T-helper 2 cell treated with Interferon-gamma antibody and Interleukin-4, amounts not matched to agents 5 μg/mL and 100 μg/mL, for 36 hours (primary cell): ENCODE data around the gene ADGB.

Experiments
- DNase-seq: peaks from one replicate; pipeline ENCODE4 v3.0.0; 2021; ENCODE audit warnings: low spot score
- H3K27ac Mint-ChIP-seq: one replicate; pipeline ENCODE4 v1.8.0; 2021; ENCODE audit warnings: mild to moderate bottlenecking, mixed read lengths
- H3K27me3 Mint-ChIP-seq: one replicate; pipeline ENCODE4 v1.8.0; 2021; ENCODE audit warnings: low read depth, mixed read lengths
- H3K36me3 Mint-ChIP-seq: one replicate; pipeline ENCODE4 v1.8.0; 2021; ENCODE audit warnings: low read depth, mixed read lengths
- H3K4me1 Mint-ChIP-seq: one replicate; pipeline ENCODE4 v1.8.0; 2021; ENCODE audit warnings: low read depth, mixed read lengths
- H3K4me3 Mint-ChIP-seq: one replicate; pipeline ENCODE4 v1.8.0; 2022; ENCODE audit warnings: mild to moderate bottlenecking, moderate library complexity, mixed read lengths
- H3K9me3 Mint-ChIP-seq: one replicate; pipeline ENCODE4 v1.8.0; 2021; ENCODE audit warnings: mixed read lengths

The ADGB gene

DNA sequence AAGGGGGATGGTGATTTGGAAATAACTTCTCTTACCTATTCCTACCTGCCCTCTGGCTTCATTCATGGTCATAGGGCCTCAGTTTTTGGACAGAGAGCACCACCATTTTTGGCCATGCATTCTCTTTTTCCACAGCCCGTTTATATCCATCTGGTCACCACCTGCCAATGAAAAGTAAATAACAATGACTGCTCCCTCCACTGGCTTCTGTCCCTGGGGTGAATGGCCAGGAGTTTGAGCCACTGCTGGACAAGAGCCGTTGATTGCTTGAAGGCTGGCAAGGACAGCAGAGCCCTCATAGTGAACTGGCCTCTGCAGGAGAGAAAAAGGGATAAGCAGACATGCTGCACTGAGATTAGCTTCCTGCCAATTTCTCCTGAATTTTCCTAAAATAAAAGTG is 261.8 kb downstream of the ADGB start:
- Mint-ChIP-seq H3K4me3 (no peak overlapping the region), H3K36me3 (no peaks in the 10 kb centered on the region), H3K9me3 (no peaks in the 10 kb centered on the region), H3K27me3 (no peaks in the 10 kb centered on the region), H3K27ac (no peak overlapping the region), H3K4me1 (peaks cover 14% of the 10 kb centered on the region)
- no peak for DNase-seq

DNA sequence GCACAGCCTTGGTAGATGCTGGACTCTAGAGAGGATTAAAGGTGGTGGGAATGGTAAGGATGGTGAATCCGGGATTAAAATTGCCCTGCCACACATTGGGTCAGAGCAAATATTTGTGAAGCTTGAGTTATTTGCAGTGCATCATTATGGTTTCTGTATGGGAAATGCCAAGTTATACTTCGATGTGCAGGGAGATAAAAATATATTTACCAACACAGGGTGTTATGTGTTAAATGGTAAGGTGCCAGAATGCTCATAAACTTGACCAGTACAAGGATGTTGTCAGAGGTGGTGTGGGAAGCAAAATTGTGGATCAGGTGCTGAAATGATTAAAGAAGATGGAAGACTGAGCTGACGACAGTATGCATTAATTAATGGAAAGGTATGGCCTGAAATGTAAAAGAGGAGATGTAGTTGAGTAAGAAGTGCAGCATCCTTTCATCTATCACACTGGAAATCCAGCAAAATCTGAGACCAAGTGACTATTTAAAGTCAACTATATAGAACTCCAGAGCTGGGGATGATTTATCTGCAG is 262.3 kb downstream of the ADGB start:
- peaks cover 12% of the 10 kb centered on the region for H3K4me1 Mint-ChIP-seq
- H3K4me3 Mint-ChIP-seq = no peak overlapping the region
- H3K27me3 Mint-ChIP-seq = no peaks in the 10 kb centered on the region
- H3K9me3 Mint-ChIP-seq = no peaks in the 10 kb centered on the region
- H3K27ac Mint-ChIP-seq = no peak overlapping the region
- DNase-seq = no peak
- H3K36me3 Mint-ChIP-seq = no peaks in the 10 kb centered on the region

DNA sequence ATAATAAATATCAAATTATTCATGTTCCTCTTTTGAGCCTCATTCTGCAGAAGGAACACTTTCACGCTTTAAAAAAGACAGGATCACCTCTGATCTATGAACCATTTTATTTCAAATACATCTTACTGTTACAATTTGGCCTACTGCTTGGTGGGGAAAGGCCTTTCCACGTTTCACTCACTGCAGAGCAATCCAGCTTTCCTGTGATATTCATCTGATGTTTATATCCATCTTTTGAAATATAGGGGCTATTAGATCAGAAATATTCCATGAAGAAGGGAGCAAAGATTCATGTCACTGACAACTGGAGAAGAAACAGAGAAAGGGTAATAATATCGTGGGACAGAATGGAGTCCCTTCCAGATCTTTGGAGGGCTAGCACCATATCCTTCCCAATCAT is 262.9 kb downstream of the ADGB start:
- Mint-ChIP-seq H3K4me3 (no peak overlapping the region), H3K9me3 (no peaks in the 10 kb centered on the region), H3K36me3 (no peaks in the 10 kb centered on the region), H3K27me3 (no peaks in the 10 kb centered on the region), H3K4me1 (peaks cover 7% of the 10 kb centered on the region), H3K27ac (no peak overlapping the region)
- no peak for DNase-seq

DNA sequence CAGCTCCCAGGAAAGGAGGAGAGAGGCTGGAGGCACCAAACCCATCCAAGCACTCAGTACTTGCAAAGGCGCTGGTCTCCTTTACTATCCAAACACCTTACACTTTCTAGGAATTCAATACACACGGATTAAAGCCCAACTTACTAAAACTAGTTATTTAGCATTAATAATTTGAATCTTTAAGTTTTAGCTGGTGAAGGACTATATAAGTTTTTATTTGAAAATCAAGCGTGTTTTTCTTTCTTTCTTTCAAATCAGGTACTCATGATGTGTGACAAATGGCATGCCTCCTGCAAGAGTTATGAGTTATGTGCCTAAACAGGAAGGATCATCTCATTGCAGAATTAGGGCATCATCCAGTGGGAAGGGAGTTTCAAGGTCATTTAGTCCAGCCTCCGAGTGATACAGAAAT is 263.7 kb downstream of the ADGB start:
- Mint-ChIP-seq H3K36me3 (no peaks in the 10 kb centered on the region), H3K4me3 (no peak overlapping the region), H3K27me3 (no peaks in the 10 kb centered on the region), H3K4me1 (peaks cover 5% of the 10 kb centered on the region), H3K9me3 (no peaks in the 10 kb centered on the region), H3K27ac (no peak overlapping the region)
- no peak for DNase-seq

DNA sequence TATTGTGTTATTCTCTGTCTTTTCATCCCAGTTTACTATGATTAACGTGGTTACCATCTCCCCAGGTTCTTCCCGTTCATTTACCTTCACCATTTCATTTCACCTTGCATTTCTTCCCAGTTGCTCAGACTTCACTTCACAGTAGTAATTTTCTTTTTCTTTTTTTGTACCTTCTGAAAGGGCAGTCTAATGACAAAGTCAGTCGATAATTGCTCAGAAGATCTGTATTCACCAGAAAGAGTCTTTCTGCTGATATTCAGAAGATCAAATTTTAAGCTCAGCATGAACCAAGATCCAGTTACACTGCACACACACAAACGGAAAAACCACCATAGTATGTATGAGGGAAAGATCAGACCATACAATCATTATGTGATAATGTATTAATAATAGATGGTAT is 265.5 kb downstream of the ADGB start:
- Mint-ChIP-seq H3K36me3 (no peaks in the 10 kb centered on the region), H3K9me3 (no peaks in the 10 kb centered on the region), H3K4me1 (no peaks in the 10 kb centered on the region), H3K4me3 (no peak overlapping the region), H3K27ac (no peak overlapping the region), H3K27me3 (no peaks in the 10 kb centered on the region)
- no peak for DNase-seq

DNA sequence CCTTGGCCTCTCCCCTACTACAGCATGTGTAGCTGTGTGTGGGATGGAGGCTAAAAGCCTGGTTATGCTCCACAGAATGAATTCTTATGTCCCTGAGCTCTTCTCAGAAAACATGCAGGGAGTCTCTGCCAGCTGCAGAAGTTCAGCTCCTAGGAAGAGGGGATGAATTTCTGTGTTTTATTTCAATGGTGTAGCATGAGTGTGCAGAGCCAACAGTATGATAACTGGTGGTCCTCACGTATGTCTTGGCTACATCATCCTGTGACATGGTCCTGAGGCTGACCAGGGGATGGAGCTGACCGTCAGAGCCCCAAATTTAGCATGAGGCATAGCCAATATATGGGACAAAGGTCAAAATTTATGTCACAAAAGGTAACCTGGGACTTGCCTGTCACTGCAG is 266.1 kb downstream of the ADGB start:
- Mint-ChIP-seq H3K4me3 (no peak overlapping the region), H3K27ac (no peak overlapping the region), H3K4me1 (no peaks in the 10 kb centered on the region), H3K27me3 (no peaks in the 10 kb centered on the region), H3K36me3 (no peaks in the 10 kb centered on the region), H3K9me3 (no peaks in the 10 kb centered on the region)
- no peak for DNase-seq
